G401.6 (cell line): Measurements from ENCODE around the gene GPR148.

Source experiments
- FAIRE-seq: peaks from 2 replicates; lab custom pipeline; 2012; peaks lifted over from hg19 to GRCh38; lab: Jason Lieb, UNC

GPR148 gene

GRCh38 chr2:130769343-130769907 lies 40.6 kb downstream of the GPR148 start:
- FAIRE-seq: no peak

GRCh38 chr2:130776550-130776949 lies 47.7 kb downstream of the GPR148 start:
- no peak for FAIRE-seq

- no peak for FAIRE-seq
Observed at GRCh38 chr2:130778781-130779180, 49.9 kb downstream of the GPR148 start.
